ENCODE measurements around the gene LGALS3BP.
A peak's percentile ranks its signal among the peaks of the same experiment; 100 is the strongest.

Gene LGALS3BP

DNA sequence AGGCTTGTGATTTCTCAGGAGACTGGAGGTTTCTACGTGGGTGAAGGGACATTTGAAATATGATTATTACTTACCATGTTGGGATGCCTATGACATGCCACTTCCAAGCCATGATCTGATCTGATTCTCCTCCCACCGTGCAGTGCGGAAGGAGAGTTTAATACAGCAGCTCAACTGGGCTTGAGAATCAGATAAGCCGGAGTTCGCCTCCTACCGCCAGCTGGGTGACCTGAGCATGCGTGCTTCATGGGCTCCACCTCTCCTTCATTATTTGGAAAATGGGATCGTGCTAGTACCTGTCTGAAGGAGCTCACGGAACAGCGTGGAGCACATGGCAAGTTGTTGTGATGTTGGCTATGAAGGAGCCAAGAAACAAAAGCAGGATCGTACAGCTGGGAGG is 42.2 kb downstream of the LGALS3BP start:
- TF ChIP-seq, protein P1, sequence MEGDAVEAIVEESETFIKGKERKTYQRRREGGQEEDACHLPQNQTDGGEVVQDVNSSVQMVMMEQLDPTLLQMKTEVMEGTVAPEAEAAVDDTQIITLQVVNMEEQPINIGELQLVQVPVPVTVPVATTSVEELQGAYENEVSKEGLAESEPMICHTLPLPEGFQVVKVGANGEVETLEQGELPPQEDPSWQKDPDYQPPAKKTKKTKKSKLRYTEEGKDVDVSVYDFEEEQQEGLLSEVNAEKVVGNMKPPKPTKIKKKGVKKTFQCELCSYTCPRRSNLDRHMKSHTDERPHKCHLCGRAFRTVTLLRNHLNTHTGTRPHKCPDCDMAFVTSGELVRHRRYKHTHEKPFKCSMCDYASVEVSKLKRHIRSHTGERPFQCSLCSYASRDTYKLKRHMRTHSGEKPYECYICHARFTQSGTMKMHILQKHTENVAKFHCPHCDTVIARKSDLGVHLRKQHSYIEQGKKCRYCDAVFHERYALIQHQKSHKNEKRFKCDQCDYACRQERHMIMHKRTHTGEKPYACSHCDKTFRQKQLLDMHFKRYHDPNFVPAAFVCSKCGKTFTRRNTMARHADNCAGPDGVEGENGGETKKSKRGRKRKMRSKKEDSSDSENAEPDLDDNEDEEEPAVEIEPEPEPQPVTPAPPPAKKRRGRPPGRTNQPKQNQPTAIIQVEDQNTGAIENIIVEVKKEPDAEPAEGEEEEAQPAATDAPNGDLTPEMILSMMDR (IDR thresholded peaks at IDR 0.05; ENCODE audit: poor library complexity, severe bottlenecking) = no peak
- H3K27me3 ChIP-seq (ENCODE audit: insufficient read depth, poor library complexity, severe bottlenecking) = no peaks in the 10 kb centered on the region
- no peak for ATAC-seq (ENCODE audit: low read depth)
- no peak overlapping the region for H3K4me3 ChIP-seq (ENCODE audit: severe bottlenecking)
- no peaks in the 10 kb centered on the region for H3K36me3 ChIP-seq (ENCODE audit: low read depth)
- peaks cover 37% of the 10 kb centered on the region for H3K4me1 ChIP-seq (ENCODE audit: insufficient read depth, poor library complexity, severe bottlenecking)
- no peaks in the 10 kb centered on the region for H3K9me3 ChIP-seq (ENCODE audit: severe bottlenecking)
- DNase-seq (ENCODE audit: low spot score) = no peak
- H3K27ac ChIP-seq (ENCODE audit: poor library complexity, severe bottlenecking) = no peak overlapping the region

- no peak for DNase-seq (ENCODE audit: low spot score)
- H3K27me3 ChIP-seq (ENCODE audit: insufficient read depth, poor library complexity, severe bottlenecking) = no peaks in the 10 kb centered on the region
- TF ChIP-seq, protein P1 (IDR thresholded peaks at IDR 0.05; ENCODE audit: poor library complexity, severe bottlenecking) = no peak
- H3K4me1 ChIP-seq (ENCODE audit: insufficient read depth, poor library complexity, severe bottlenecking) = peaks cover 41% of the 10 kb centered on the region
- H3K27ac ChIP-seq (ENCODE audit: poor library complexity, severe bottlenecking) = peak overlapping the region; percentile 77
- no peak overlapping the region for H3K4me3 ChIP-seq (ENCODE audit: severe bottlenecking)
- peak; percentile 26; the same call in 2 of the 3 replicates for ATAC-seq (ENCODE audit: low read depth)
- H3K9me3 ChIP-seq (ENCODE audit: severe bottlenecking) = no peaks in the 10 kb centered on the region
- no peaks in the 10 kb centered on the region for H3K36me3 ChIP-seq (ENCODE audit: low read depth)
These were observed 44.1 kb downstream of the LGALS3BP start for GRCh38 chr17:78935419-78936323.

DNA sequence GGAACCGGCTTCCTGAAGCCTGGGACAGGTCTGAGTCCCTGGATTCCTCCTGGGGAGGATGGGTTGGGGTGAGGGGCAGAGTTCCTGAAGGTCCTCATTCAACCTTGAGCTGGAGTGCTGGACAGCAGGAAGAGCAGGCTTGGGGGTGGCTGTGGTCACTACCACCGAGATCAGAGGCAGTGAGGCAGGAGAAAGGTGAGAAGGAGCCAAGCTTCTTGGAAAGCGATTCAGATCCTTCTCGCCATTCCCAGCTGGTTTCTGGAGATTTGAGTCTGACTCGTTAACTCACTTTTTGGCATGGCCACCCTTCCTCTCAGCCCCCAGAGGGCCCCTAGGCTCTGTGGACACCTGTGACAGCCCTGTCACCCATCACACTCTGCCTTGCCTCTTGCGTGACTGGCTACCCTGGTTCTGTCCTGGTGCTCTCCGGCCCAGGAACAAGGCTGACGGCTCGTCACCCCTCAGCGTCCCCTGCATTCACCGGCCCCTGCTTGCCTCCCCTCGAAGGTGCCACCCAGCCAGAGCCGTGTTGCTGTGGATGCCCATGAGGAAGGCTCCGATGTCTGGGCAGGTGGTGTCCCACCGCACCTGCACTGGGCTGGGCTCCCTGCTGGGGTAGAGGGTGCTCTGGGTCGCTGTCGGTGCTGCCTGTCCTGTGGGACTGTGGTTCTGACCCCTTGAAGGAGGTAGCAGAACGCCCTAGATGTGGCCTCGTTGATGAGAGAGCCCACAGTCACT is 44.9 kb downstream of the LGALS3BP start:
- H3K4me1 ChIP-seq (ENCODE audit: insufficient read depth, poor library complexity, severe bottlenecking) = peaks cover 37% of the 10 kb centered on the region
- H3K9me3 ChIP-seq (ENCODE audit: severe bottlenecking) = no peaks in the 10 kb centered on the region
- TF ChIP-seq, protein P1 (IDR thresholded peaks at IDR 0.05; ENCODE audit: poor library complexity, severe bottlenecking) = no peak
- H3K36me3 ChIP-seq (ENCODE audit: low read depth) = no peaks in the 10 kb centered on the region
- DNase-seq (ENCODE audit: low spot score) (no peak), ATAC-seq (ENCODE audit: low read depth) (no peak)
- peak overlapping the region; percentile 77 for H3K27ac ChIP-seq (ENCODE audit: poor library complexity, severe bottlenecking)
- no peaks in the 10 kb centered on the region for H3K27me3 ChIP-seq (ENCODE audit: insufficient read depth, poor library complexity, severe bottlenecking)
- no peak overlapping the region for H3K4me3 ChIP-seq (ENCODE audit: severe bottlenecking)

- Histone ChIP-seq H3K27me3 (ENCODE audit: insufficient read depth, poor library complexity, severe bottlenecking) (no peaks in the 10 kb centered on the region), H3K27ac (ENCODE audit: poor library complexity, severe bottlenecking) (peak overlapping the region; percentile 77), H3K4me1 (ENCODE audit: insufficient read depth, poor library complexity, severe bottlenecking) (peaks cover 32% of the 10 kb centered on the region), H3K4me3 (ENCODE audit: severe bottlenecking) (no peak overlapping the region), H3K9me3 (ENCODE audit: severe bottlenecking) (no peaks in the 10 kb centered on the region), H3K36me3 (ENCODE audit: low read depth) (no peaks in the 10 kb centered on the region)
- ATAC-seq (ENCODE audit: low read depth) = peak; percentile 66
- peak; percentile 89 for DNase-seq (ENCODE audit: low spot score)
- TF ChIP-seq, protein P1 (IDR thresholded peaks at IDR 0.05; ENCODE audit: poor library complexity, severe bottlenecking) = no peak
These were observed 45.7 kb downstream of the LGALS3BP start for GRCh38 chr17:78933959-78934568.
